Measurements from ENCODE around the gene ENOX1. TPM values are rescaled to one million over a fixed set of nuclear protein-coding genes. Genes with fewer than 3 reads are reported as not detected.

Gene ENOX1
- total RNA-seq, 1 experiment from 2014 or later = 0.26 TPM

- no peak overlapping the region for H3K4me3 Mint-ChIP-seq
- POLR2A ChIA-PET = interaction anchor here (0.6 kb wide), 1 partner anchor 248 kb away, joined by 3 read pairs; no protein-coding TSS in a partner anchor
- no peaks in the 10 kb centered on the region for H3K36me3 Mint-ChIP-seq
These were observed 590.6 kb downstream of the ENOX1 start for GRCh38 chr13:43196086-43196621.

GRCh38 chr13:43195551-43195950, 591.2 kb downstream of the ENOX1 start:
- Mint-ChIP-seq H3K9me3 (no peaks in the 10 kb centered on the region), H3K36me3 (no peaks in the 10 kb centered on the region), H3K27me3 (ENCODE audit: low read depth) (peaks cover 25% of the 10 kb centered on the region), H3K4me3 (no peak overlapping the region), H3K4me1 (no peaks in the 10 kb centered on the region), H3K27ac (no peak overlapping the region)
- DNase-seq (ENCODE audit: low spot score) (no peak), ATAC-seq (no peak)
- CTCF ChIA-PET = interaction anchor here (0.6 to 1.8 kb wide), 7 partner anchors 25 to 609 kb away, joined by 3 to 6 read pairs (median 3); no protein-coding TSS in a partner anchor
- TF ChIP-seq OVOL2 (CRISPR knock-in tag; IDR thresholded peaks at IDR 0.05; ENCODE audit: borderline replicate concordance) (no peak), ESRRA (CRISPR knock-in tag; IDR thresholded peaks at IDR 0.05; ENCODE audit: borderline replicate concordance) (no peak), MAX (CRISPR knock-in tag; IDR thresholded peaks at IDR 0.05) (no peak), HMGXB4 (CRISPR knock-in tag; IDR thresholded peaks at IDR 0.05) (no peak)
- TF ChIP-seq, protein P1, sequence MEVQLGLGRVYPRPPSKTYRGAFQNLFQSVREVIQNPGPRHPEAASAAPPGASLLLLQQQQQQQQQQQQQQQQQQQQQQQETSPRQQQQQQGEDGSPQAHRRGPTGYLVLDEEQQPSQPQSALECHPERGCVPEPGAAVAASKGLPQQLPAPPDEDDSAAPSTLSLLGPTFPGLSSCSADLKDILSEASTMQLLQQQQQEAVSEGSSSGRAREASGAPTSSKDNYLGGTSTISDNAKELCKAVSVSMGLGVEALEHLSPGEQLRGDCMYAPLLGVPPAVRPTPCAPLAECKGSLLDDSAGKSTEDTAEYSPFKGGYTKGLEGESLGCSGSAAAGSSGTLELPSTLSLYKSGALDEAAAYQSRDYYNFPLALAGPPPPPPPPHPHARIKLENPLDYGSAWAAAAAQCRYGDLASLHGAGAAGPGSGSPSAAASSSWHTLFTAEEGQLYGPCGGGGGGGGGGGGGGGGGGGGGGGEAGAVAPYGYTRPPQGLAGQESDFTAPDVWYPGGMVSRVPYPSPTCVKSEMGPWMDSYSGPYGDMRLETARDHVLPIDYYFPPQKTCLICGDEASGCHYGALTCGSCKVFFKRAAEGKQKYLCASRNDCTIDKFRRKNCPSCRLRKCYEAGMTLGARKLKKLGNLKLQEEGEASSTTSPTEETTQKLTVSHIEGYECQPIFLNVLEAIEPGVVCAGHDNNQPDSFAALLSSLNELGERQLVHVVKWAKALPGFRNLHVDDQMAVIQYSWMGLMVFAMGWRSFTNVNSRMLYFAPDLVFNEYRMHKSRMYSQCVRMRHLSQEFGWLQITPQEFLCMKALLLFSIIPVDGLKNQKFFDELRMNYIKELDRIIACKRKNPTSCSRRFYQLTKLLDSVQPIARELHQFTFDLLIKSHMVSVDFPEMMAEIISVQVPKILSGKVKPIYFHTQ (CRISPR knock-in tag; IDR thresholded peaks at IDR 0.05) = no peak
- POLR2A ChIA-PET = interaction anchor here (0.6 kb wide), 1 partner anchor 248 kb away, joined by 3 read pairs; no protein-coding TSS in a partner anchor

More at GRCh38 chr13:43196086-43196621, 590.6 kb downstream of the ENOX1 start:
- no peaks in the 10 kb centered on the region; the same call in 1 of the 2 replicates for H3K9me3 Mint-ChIP-seq
- no peaks in the 10 kb centered on the region for H3K4me1 Mint-ChIP-seq
- H3K27ac Mint-ChIP-seq = no peak overlapping the region
- TF ChIP-seq SMAD3 (CRISPR knock-in tag; IDR thresholded peaks at IDR 0.05; ENCODE audit: borderline replicate concordance) = no peak
- TF ChIP-seq JAZF1 (CRISPR knock-in tag; IDR thresholded peaks at IDR 0.05) = no peak
- no peak for TF ChIP-seq ATF1 (CRISPR knock-in tag; IDR thresholded peaks at IDR 0.05)
- TF ChIP-seq ELF4 (CRISPR knock-in tag; IDR thresholded peaks at IDR 0.05; ENCODE audit: low read depth) = no peak
- TF ChIP-seq ZNF423 (CRISPR knock-in tag; IDR thresholded peaks at IDR 0.05) = no peak
- TF ChIP-seq MYBL2 (CRISPR knock-in tag; IDR thresholded peaks at IDR 0.05) = no peak
- TF ChIP-seq CDX4 (CRISPR knock-in tag; IDR thresholded peaks at IDR 0.05; ENCODE audit: borderline replicate concordance) = no peak
- no peak for TF ChIP-seq MLX (CRISPR knock-in tag; IDR thresholded peaks at IDR 0.05)
- no peak for TF ChIP-seq ZNF121 (CRISPR knock-in tag; IDR thresholded peaks at IDR 0.05)
- no peak for TF ChIP-seq NFYB (CRISPR knock-in tag; conservative IDR thresholded peaks at IDR 0.05; ENCODE audit: low read depth)
- TF ChIP-seq SMAD4 (CRISPR knock-in tag; IDR thresholded peaks at IDR 0.05) = no peak
- CTCF ChIA-PET = interaction anchor here (0.6 to 1.8 kb wide), 7 partner anchors 25 to 608 kb away, joined by 3 to 6 read pairs (median 3); no protein-coding TSS in a partner anchor
- ATAC-seq (no peak), DNase-seq (ENCODE audit: low spot score) (no peak)
- peaks cover 25% of the 10 kb centered on the region for H3K27me3 Mint-ChIP-seq (ENCODE audit: low read depth)

- CTCF ChIA-PET = interaction anchor here (0.8 to 1.8 kb wide), 4 partner anchors 28 to 226 kb away, joined by 3 to 6 read pairs (median 4); no protein-coding TSS in a partner anchor
- H3K27ac Mint-ChIP-seq = no peak overlapping the region
- no peaks in the 10 kb centered on the region for H3K9me3 Mint-ChIP-seq
- ATAC-seq = no peak
- peaks cover 25% of the 10 kb centered on the region for H3K27me3 Mint-ChIP-seq (ENCODE audit: low read depth)
- H3K36me3 Mint-ChIP-seq = no peaks in the 10 kb centered on the region
- POLR2A ChIA-PET = no interaction called here
- H3K4me3 Mint-ChIP-seq = no peak overlapping the region
- H3K4me1 Mint-ChIP-seq = no peaks in the 10 kb centered on the region
- no peak for DNase-seq (ENCODE audit: low spot score)
- TF ChIP-seq ZNF138 (CRISPR knock-in tag; conservative IDR thresholded peaks at IDR 0.05) = no peak
- TF ChIP-seq, protein P1 (CRISPR knock-in tag; IDR thresholded peaks at IDR 0.05) = no peak
- TF ChIP-seq RORB (CRISPR knock-in tag; IDR thresholded peaks at IDR 0.05) = no peak
- TF ChIP-seq EMX1 (CRISPR knock-in tag; IDR thresholded peaks at IDR 0.05) = no peak
- no peak for TF ChIP-seq FOXK1 (CRISPR knock-in tag; IDR thresholded peaks at IDR 0.05)
- TF ChIP-seq KAT7 (CRISPR knock-in tag; IDR thresholded peaks at IDR 0.05; ENCODE audit: borderline replicate concordance) = no peak
These were observed 591.7 kb downstream of the ENOX1 start for GRCh38 chr13:43195112-43195511.
